CD4-positive, alpha-beta T cell treated with Interferon alpha-2 for 1 hour (primary cell): ENCODE data around the gene TXNRD2.

Experiments
- DNase-seq, 2 donors: peaks; one replicate each; pipeline ENCODE4 v3.0.0-alpha.2; 2020 to 2022

TXNRD2 gene

DNA sequence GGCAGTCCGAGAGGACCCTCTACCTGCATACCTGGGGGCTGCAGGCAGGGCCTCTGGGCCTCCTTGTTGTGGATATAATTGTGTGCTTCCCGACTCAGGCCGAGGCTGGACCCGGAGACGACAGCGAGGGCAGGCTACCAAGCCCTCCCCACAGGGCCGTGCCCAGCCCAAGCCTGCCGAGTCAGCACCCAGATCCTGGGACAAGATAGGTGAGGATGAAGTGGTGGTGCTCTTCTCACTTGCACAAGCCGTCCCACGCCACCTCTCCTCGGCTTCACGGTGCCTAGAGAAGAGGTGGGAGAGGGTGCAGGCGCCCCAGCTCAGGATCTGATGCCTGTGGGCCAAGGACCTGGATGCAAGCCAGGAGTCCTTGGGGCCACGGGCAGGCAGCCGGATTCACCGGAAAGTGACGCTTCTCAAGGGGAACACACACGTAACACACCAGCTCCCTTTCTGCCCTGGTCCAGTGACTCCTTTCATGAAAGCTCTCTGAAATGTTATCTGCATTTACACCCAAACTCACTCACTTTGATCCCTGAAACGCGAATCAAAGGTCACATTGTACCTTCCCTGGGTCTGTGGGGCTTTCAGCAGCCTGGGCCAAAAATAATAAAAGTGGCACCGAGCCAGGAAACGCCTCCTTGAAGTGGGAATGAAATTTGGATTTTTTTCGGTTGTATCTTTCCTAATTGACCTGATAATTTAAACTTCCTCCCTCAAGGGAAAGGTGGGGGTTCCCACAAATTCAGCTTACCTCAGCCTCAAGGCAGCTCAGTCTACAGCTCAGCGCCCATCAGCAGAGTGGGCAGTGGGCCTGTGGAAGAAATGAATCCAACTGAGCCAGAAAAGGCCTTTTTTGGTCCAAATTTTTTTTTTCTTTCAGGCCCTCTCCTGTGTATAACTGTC is 85.9 kb downstream of the TXNRD2 start:
- DNase-seq, result peak; percentile 43 to 58

DNA sequence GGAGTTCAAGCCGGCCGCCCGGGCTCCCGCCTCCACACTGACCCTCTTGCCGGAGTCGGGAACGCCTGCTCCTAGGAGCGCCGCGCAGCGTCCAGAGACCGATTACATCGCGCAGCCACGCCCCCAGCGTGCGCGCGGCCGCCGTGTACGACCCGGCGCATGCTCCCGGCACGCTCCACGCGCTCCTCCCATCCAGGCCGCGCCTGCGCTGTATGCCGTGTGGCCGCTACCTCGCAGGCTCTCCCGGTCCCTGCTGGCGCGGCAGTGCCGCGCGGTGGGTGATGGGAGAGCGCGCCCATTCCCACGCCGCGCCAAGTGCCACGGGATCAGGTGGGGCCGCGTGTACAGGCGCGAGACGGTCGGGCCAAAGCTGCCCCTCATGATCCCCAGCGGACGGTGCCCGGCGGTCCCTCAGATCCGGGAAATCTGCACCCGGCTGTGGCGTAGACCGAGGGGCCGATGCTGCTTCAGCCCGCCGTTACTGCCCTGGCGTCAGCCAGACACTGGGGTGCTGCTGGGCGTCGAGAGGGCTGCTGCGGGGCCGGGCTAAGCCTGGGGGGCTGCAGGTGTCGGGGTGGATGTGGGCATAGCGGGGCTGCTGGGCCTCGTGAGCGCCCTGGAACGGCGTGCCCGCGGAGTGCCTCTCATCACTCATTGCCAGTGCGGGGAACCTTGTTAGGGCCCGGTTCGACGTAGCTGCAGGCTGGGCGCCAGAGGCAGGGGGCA is 86.7 kb downstream of the TXNRD2 start, which contains the start of the genes GNB1L and RTL10:
Gene GNB1L, minus strand, starts transcription at position 97 of the 726 bp plus-strand sequence. CDS start 33,519 bp downstream, outside the sequence.
Gene RTL10, minus strand, starts transcription at position 97 of the 726 bp plus-strand sequence. CDS start 2,613 bp downstream, outside the sequence.
- DNase-seq, result peak; percentile 95 to 96

DNA sequence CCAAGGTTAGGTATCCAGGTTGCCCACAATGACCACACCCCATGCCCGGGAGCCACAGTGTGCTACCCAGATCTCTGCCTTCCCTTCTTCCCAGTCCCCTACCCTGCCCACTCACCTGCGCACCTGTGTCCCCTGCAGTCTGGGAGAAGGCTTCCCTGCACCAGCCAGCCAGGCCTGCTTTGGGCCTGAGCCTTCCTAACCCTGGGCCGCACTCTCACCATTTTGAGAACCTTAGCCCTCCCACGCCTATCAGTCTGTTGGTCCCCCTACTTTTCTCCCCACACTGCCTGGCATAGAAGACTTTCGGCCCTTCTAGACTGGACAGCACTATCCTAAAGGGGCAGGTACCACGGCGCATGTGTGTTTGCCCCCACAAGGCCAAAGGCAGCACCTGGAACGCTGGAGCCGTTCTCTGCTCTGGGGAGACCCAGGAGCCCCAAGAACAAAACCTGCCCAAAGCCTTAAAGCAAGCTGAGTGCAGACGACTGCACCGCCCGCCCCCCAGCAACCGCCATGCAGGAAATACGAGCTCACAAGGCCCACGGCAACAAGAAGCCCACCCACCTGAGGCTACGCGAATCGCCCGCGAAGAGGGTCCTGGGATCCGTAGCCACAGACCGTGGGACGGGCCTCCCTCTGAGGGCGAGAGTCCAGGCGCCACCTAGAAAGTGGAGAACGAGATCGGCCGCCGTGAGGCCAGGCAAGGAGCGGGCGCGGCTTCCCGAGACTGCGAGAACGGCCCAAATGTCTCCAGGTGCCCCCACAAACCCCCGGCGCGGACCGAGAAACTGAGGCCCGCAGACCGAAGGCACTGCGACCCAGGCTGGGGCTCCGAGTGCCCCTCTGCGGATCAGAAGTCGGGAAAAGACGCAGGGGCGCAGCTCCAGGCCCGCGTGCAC is 87.5 kb downstream of the TXNRD2 start:
- DNase-seq, result peak in 1 of 2 donors; percentile 10

DNA sequence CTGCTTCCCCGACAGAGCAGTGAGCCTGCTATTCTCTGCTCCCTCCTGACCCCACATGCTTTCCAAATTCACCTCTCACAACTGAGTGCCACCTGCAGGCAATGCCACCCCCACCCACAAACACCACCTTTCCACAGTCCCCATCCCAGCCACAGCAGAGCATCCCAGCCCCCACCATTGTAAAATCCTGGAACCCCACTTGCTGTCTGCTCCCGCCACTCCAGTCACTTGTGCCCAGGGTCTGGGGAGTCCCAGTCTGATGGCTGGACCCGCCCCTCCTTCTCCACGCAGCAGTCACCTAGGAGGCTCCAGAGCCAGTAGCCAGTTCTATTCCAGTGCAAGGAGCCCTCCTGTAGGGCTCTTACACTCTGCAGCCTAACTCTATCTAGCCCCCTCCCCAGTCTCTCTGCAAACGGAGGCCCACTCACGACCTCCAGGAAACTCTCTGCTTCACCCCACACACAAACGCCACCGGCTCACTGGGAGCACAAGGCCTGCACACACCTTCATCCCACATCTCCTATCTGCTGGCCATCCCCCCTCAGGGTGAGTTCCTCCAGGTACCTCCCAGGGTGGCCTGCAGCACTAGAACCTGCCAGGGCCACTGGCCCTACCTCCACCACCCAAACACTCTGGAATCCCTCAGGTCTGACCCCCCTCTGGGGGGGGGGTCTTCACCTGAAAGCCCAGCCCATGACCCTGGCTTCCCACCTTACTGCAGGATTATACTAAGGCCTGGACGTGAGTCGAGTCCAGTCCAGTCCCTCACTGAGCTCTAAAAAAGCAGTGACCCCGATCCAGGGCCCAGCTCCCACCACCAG is 88.3 kb downstream of the TXNRD2 start:
- DNase-seq, result no peak

DNA sequence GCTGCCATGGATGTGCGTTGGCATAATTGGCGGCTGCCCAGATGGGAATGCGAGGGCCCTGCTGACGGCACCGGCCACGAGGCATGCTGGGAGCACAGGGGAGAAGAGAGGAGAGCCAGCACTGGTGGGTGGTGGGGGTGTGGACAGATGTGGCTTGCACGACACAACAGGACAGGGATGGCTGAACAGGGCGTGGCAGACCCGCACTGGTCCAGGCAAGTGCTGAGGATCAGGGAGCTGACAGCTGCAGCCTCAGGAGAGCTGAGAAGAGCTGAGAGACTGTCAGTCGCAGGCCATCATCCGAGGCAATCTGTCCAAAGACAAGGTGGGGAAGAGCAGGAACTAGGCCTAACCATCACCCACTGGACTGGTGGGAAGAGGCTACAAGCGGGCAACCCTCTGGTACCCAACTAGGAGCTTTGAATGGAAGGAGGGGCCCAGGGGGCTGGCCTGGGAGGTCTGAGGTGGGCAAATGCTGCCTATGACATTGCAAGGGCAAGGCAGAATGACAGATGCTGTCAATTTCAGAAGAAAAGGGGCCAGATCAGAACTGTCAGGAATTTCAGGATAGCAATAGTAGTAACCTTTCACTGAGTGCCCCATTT is 89.3 kb downstream of the TXNRD2 start:
- no peak for DNase-seq

DNA sequence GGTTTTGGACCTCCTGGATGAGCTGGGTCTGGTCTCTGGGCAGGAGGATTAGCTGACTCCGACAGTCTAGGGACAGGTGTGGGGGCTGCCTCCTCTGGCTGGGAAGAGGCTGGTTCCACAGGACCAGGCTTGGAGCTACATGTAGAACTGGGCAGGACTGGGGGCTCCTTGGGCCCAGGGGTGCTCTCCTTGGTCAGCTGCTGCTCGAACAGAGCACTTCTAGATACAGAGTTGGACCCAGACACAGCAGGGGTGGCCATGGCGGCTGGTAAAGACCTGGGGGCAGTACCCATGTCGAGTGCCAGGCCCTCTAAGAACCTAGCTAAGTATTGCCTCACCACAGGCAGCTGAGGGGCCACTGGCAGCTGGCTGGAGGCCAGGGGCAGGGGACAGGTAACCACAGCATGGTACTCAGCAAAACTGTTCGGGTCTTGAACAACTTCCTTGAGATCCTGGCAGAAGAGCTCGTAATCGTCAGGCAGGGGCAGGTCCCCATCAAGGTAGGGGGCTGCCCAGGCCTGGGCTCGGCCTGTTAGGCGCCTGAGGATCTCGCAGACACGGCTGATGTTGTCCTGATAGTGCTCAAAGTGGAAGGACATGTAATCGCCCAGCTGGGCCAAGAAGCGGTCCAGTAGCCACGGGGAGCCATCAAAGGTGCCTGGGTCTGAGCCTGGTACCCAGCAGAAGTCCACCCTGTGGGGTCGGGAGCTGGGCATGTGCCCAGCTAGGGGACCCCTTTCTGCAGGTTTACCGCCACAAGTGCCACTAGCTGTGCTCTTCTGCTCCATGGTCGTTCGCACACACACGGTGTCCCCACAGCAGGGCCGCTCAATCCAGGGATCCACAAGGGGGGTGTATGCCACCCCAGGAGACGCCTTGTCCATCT is 90.1 kb downstream of the TXNRD2 start:
- DNase-seq, result no peak

DNA sequence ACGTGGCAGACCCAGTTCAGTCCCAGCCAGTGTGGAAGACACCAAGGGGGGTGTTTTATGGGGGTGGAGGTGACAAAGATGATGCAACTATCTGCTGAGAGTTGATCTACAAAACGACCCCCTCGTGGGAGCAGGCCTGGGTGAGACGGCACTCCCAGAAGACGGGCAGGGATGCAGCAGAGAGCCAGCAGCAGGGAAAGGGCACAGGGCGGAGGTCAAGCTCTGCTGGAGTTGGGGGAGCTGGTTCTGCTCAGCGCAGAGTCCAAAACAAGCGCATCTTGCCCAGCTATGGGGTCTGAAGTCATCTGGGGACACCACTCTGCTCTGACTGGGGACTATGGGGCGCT is 90.9 kb downstream of the TXNRD2 start:
- DNase-seq, result no peak

DNA sequence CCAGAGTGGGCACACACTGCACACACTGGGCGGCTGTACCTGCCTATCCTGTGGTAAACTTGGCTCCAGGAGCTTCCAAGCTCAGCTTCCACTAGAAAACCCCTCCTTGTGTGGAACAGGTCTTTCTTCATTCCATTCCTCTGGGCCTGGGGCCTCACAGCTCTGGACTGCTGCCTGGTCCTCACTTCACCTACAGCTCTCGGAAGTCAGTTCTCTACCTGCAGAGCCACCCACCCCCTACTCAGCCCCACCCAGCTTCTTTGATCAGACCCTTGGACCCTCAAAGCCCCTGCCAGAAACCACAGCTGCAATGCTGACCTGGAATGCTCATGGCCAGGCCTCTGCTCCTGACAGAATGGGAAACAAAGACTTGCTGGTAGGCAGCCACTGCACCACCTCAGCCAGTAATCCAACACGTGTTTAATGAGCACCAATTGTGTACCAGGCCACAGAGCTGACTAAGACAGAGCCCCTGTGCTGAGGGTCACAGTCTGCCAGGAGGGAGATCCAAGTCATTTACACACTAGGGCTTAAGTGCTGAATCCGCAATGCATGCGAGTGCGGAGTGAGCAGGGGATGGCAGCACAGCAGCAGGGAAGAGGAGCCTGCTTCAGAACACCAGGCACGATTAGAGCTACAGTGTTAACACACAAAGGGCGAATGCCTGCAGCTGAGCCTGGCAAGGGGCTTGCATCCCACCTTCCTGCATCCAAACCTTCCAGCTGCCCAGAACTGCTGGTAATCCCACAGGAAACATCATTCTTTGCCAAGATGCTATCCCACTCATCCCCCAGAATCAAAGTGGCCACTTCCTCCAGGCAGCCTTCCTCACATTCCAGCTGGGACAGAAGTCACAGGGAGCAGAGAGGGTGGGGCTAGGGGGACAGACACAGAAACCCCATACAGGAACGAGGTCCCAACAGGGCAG is 91.5 kb downstream of the TXNRD2 start:
- no peak for DNase-seq

DNA sequence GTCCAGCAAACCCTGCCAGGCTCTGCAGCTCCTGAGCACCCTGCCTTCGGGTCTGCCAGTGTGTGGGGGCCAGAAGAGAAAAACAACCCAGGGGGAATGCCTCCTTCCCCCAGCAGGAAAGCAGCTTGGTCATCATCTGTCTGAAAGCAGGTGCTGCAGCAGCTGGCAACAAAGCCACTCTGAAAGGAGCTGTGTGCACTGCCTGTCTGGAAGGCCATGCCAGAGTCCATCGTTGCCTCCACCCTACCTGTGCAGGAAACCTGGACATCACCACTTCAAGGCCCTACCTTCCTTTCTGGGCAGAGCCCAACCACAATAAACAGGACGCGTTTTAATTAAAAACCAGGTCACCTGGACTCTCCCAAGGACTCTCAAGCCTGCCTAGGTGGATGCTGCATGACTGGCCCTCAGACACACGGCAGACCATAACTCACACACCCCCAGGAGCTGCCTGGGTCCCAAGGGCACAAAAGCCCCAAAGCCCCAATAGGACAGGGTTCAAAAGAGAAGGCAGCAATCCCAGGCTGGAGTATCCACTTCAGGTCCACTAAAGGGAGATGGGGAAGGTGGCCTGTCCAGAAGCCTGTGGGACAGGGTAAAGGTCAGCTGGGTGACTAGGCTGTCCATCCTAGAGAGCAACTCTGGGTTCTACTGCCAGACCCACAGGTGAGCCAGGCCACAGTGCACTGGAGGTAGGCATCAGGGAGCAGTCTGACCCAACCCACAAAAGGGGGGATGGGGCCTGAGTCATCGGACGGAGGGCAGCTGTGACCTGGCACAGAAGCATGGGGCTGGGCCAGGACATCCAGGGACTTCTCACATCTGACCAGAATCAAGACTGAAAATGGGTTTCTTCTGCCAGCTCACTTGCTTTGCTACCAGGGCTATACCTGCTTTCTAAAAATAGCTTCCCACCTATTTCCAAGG is 93.1 kb downstream of the TXNRD2 start:
- no peak for DNase-seq

DNA sequence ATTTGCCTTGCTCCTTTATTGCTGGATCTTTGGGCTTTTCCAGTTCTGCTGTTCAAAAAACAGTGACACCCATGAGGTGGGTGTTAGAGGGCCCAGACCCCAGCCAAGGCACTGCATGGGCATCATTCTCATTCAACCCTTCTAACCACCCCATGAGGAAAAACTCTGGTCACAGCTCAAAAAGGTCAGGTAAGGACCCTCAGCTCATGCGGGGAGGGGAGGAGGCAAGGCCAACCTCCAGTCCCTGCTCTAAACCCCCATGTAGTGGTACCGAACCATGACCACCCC is 94.3 kb downstream of the TXNRD2 start:
- no peak for DNase-seq

DNA sequence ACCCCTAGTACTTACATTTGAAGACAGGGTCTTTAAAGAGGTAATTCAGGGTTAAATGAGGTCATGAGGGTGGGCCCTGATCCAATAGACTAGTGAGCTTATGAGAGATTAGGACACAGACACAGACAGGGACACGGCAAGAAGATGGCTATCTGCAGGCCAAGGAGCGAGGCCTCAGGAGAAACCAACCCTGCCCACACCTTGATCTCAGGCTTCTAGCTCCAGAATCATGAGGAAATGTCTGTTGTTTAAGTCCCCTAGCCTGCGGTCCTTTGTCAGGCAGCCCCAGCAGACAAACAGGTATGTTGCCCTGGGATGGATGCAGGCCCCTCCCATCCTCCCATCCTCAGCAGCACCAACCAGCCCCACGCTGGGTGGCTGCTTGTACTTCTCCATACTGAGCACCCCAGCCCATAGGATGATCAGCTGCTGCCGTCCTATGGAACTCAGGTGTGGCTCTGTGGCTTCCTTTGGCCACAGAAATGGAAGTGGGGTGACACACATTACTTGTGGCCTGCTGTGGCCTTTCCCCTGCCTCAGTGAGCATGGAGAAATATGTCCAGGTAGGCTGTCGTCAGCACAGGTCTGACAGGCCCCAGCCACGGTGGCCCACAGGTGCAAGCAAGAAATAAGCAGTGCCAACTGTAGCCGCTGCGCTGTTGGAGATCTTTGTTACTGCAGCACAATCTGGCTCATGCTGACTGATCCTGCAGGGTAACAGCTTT is 94.8 kb downstream of the TXNRD2 start:
- no peak for DNase-seq

DNA sequence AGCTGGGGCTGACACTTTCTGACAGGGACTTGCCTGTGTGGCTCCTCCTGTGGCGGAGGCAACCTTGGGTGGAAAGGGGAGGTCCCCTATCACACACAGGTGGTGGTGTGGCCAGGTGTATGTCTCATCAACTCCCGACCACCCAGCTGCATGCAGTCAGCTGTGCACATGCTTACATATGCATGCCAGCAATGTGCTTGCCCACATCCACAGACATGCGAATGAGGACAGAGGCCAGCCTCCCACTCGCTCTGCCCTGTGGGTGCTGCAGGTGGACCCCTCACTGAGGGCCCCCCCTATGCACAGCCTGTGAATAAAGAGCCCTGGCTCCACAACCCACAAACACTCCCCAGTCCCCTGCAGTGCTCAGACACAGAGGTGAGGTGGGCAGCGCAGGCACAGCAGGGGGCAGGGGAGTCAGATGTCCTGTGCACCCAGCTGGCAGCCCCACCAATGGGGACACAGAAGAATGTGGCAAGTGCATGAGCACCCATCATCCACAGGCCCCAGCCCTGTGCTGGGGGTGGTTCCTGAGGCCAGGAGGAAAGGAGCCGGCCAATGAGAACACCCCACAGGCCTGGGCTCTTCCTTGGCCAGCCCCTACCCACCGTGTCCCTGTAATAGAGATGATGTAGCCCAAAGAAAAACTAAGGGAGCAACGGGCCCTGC is 96.4 kb downstream of the TXNRD2 start:
- DNase-seq, result no peak

DNA sequence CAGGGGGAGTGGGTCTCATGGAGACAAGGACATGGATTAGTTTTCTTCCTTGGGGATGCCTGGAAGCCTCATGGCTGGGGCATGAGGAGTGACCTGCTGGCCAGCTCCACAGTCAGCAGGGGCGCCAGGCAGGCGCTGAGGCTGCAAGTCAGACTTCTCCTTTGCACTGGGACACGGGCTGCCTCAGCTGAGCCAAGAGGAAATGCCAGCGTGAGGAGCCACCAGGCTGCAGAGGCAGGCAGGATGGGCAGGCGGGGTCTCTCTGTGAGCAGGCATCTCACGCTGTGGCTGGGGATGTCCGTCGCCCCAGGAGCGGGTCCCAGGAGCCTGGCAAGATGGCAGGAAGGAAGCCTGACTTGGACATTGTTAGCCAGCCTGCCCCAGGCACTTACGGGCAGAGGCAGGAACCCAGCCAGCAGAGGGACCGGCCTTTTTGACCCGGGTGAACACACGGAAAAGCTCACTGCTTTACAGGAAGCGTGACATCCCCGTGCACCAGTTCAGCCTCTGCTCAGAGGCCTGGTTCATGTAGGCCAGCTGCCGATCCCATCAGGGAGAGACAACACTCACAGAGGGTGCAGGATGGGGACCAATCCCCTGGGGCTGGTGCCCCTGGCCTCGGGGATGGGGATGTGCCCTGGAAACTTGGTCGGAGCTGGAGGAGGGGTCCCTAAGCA is 97.1 kb downstream of the TXNRD2 start:
- peak; percentile 10 to 26 for DNase-seq

DNA sequence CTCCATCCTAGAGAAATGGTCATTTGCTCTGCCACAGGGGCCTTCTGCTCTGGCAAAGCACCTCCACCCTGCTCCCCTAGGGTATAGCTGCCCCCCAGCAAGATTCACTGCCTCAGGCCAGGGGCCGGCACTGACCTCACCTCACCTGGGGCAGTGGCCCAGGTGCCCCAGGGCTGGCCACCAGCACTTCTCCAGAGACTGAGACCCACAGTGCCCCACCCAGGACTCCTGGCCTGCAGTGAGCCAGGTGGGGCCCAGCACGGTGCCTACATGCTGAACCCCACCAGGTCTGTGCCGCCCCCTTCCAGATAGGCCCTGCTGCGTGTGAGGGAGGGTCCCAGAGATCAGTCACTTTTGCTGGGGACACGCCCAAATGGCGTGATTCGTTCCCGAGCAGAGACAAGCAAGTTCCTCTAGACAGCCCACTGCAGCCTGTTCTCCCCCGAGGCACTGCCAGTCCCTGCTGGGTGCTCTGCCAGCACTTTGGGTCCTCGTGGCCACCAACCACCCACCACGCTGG is 97.7 kb downstream of the TXNRD2 start:
- no peak for DNase-seq

DNA sequence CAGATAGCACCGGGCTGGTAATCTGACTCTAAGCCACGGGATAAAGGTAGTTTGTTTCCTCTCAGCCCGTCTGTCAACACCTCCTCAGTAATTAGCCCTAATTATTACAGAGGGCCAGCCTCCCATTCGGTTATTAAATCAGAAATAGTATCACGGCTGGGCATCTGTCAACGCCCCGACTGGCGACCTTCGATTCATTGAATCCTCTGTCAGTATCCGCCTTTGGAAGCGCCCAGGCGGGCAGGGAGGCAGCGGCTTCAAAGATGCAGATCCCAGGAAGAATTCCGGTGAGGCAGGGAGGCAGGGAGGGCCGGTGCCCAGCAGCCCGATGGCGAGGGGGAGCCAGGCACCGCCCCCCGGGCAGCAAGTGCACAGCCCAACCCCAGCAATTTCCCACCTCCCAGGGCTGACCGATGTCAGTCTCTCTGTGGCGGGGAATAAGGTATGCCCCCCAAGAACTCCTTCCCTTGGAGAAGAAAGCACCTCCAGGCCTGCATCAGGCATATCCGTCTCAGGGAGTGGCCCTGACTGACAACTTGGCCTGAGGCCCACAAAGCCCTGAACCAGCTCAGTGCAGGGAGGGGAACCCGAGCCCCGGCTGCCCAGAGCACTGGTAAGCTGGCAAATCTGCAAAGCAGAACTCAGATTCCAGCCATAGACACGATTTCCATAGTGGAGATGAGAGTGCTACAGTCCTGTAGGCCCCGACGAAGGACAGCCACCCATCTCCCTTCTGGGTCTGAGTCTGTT is 98.3 kb downstream of the TXNRD2 start:
- no peak for DNase-seq
